Measurements from ENCODE around the gene ATP5F1D. TPM values are rescaled to one million over a fixed set of nuclear protein-coding genes. Genes with fewer than 3 reads are reported as not detected.

ATP5F1D gene
- total and polyA plus RNA-seq, 4 donors, result 17.4 to 219 (median 144) TPM

DNA sequence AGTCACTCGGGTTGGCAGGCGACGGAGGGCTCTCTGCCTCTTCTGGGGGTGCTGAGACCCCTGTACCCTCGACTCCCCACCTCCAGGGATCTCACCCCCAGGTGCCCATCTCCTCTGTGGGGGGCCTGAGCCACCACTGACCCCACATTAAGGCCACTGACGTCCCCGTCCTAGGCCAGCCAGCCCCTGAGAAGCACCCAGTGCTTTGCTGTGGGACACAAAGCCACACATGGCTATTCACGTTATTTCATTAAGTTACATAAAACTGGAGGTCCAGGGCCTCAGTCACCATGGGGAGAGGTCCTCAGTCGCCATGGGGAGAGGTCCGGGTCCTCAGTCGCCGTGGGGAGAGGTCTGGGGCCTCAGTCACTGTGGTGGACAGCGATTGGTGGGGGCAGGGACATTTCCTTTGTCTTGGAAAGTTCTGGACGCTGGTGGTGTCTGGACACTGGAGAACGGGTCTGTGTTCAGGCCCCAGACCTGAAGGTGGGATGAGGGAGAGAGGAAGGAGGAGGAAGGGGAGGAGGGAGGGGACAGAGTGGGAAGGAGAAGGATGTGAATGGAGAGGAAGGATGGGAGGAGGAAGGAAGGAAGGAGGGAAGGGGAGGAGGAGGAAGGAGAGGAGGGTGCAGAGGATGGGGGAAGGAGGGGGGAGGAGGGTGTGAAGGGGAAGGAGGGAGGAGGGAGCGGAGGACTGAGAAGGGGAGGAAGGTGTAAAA is 40.2 kb downstream of the ATP5F1D start:
- no peaks in the 10 kb centered on the region for H3K9me3 ChIP-seq (ENCODE audit: control insufficient read depth, insufficient read depth, low read length)
- WGBS (ENCODE audit: insufficient coverage), result 71% methylated on average over 12 of the region's 15 CpGs
- H3K27me3 ChIP-seq (ENCODE audit: control insufficient read depth, insufficient read depth, low read length), result no peaks in the 10 kb centered on the region
- no peak overlapping the region for H3K27ac ChIP-seq (ENCODE audit: low read depth, low read length)
- H3K4me1 ChIP-seq (ENCODE audit: control insufficient read depth, insufficient read depth, low read length), result peaks cover 39% of the 10 kb centered on the region
- no peak overlapping the region for H3K4me3 ChIP-seq (ENCODE audit: low read depth, low read length)
- no peak for DNase-seq (ENCODE audit: low read depth in 4 of 6, low spot score in 6 of 6)
- H3K36me3 ChIP-seq (ENCODE audit: control insufficient read depth, insufficient read depth, low read length), result peaks cover 48% of the 10 kb centered on the region

- H3K4me1 ChIP-seq (ENCODE audit: control insufficient read depth, insufficient read depth, low read length), result peaks cover 44% of the 10 kb centered on the region
- no peak overlapping the region for H3K4me3 ChIP-seq (ENCODE audit: low read depth, low read length)
- no peaks in the 10 kb centered on the region for H3K9me3 ChIP-seq (ENCODE audit: control insufficient read depth, insufficient read depth, low read length)
- 80% methylated on average over 17 of the region's 18 CpGs for WGBS (ENCODE audit: insufficient coverage)
- H3K36me3 ChIP-seq (ENCODE audit: control insufficient read depth, insufficient read depth, low read length), result peaks cover 47% of the 10 kb centered on the region
- no peak overlapping the region for H3K27ac ChIP-seq (ENCODE audit: low read depth, low read length)
- DNase-seq (ENCODE audit: low read depth in 4 of 6, low spot score in 6 of 6), result no peak
- no peaks in the 10 kb centered on the region for H3K27me3 ChIP-seq (ENCODE audit: control insufficient read depth, insufficient read depth, low read length)
Measured at GRCh38 chr19:1282588-1283206, 41.1 kb downstream of the ATP5F1D start.

- 67% methylated on average over 21 of the region's 29 CpGs for WGBS (ENCODE audit: insufficient coverage)
Measured at GRCh38 chr19:1283207-1283916, 41.8 kb downstream of the ATP5F1D start.

GRCh38 chr19:1283917-1284292 is 42.4 kb downstream of the ATP5F1D start:
- no peaks in the 10 kb centered on the region for H3K9me3 ChIP-seq (ENCODE audit: control insufficient read depth, insufficient read depth, low read length)
- WGBS (ENCODE audit: insufficient coverage), result 91% methylated on average over 9 of the region's 12 CpGs
- peaks cover 55% of the 10 kb centered on the region for H3K4me1 ChIP-seq (ENCODE audit: control insufficient read depth, insufficient read depth, low read length)
- peaks cover 47% of the 10 kb centered on the region for H3K36me3 ChIP-seq (ENCODE audit: control insufficient read depth, insufficient read depth, low read length)
- H3K4me3 ChIP-seq (ENCODE audit: low read depth, low read length), result no peak overlapping the region
- H3K27me3 ChIP-seq (ENCODE audit: control insufficient read depth, insufficient read depth, low read length), result no peaks in the 10 kb centered on the region
- DNase-seq (ENCODE audit: low read depth in 4 of 6, low spot score in 6 of 6), result no peak
- H3K27ac ChIP-seq (ENCODE audit: low read depth, low read length), result no peak overlapping the region

More at GRCh38 chr19:1283207-1283916, 41.8 kb downstream of the ATP5F1D start:
- DNase-seq (ENCODE audit: low read depth in 4 of 6, low spot score in 6 of 6), result no peak
- Histone ChIP-seq H3K4me1 (ENCODE audit: control insufficient read depth, insufficient read depth, low read length) (peaks cover 50% of the 10 kb centered on the region), H3K4me3 (ENCODE audit: low read depth, low read length) (no peak overlapping the region), H3K27ac (ENCODE audit: low read depth, low read length) (no peak overlapping the region), H3K36me3 (ENCODE audit: control insufficient read depth, insufficient read depth, low read length) (peaks cover 47% of the 10 kb centered on the region), H3K9me3 (ENCODE audit: control insufficient read depth, insufficient read depth, low read length) (no peaks in the 10 kb centered on the region), H3K27me3 (ENCODE audit: control insufficient read depth, insufficient read depth, low read length) (no peaks in the 10 kb centered on the region)

DNA sequence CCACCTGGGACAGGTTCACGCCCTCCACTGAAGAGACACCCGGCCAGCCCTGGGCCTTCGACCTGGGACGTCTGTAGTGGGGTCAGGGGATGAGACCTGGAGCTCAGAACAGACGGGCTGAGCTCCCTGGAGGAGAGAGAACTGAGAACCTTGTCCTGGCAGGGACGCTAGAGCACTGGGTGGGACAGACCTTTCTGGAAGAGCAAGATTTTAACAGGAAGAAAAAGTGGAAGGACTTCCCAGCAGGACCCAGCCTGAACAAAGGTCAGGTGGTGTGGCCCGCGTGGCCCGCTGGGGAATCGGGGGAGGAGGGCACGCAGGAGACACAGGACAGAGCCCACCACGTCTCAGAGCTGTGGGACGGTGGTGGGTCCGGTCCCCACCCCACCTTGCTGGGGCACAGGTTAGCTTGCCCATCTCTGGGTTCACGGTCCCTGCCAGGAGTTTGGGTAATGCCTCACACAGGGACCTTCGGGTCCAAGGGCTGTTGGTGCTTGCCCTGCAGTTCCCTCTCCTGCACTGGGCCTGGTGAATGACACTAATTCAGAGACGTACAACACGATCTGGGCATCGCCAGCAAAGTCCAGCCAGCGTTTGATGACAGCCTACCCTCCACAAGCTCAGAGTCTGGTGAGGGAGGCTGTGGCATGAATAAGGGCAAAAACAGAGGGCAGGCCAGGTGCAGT is 42.9 kb downstream of the ATP5F1D start:
- no peak overlapping the region for H3K4me3 ChIP-seq (ENCODE audit: low read depth, low read length)
- 86% methylated on average over 16 of the region's 20 CpGs for WGBS (ENCODE audit: insufficient coverage)
- no peak overlapping the region for H3K27ac ChIP-seq (ENCODE audit: low read depth, low read length)
- no peaks in the 10 kb centered on the region for H3K9me3 ChIP-seq (ENCODE audit: control insufficient read depth, insufficient read depth, low read length)
- no peaks in the 10 kb centered on the region for H3K27me3 ChIP-seq (ENCODE audit: control insufficient read depth, insufficient read depth, low read length)
- no peak for DNase-seq (ENCODE audit: low read depth in 4 of 6, low spot score in 6 of 6)
- H3K4me1 ChIP-seq (ENCODE audit: control insufficient read depth, insufficient read depth, low read length), result peaks cover 57% of the 10 kb centered on the region
- H3K36me3 ChIP-seq (ENCODE audit: control insufficient read depth, insufficient read depth, low read length), result peaks cover 47% of the 10 kb centered on the region

GRCh38 chr19:1284979-1285736 is 43.6 kb downstream of the ATP5F1D start:
- DNase-seq (ENCODE audit: low read depth in 4 of 6, low spot score in 6 of 6), result peak in 1 of 6 donors; percentile 23
- peaks cover 53% of the 10 kb centered on the region for H3K4me1 ChIP-seq (ENCODE audit: control insufficient read depth, insufficient read depth, low read length)
- peaks cover 46% of the 10 kb centered on the region for H3K36me3 ChIP-seq (ENCODE audit: control insufficient read depth, insufficient read depth, low read length)
- no peaks in the 10 kb centered on the region for H3K9me3 ChIP-seq (ENCODE audit: control insufficient read depth, insufficient read depth, low read length)
- WGBS (ENCODE audit: insufficient coverage), result 10% methylated on average over 43 of the region's 51 CpGs
- H3K27me3 ChIP-seq (ENCODE audit: control insufficient read depth, insufficient read depth, low read length), result no peaks in the 10 kb centered on the region
- no peak overlapping the region for H3K27ac ChIP-seq (ENCODE audit: low read depth, low read length)
- H3K4me3 ChIP-seq (ENCODE audit: low read depth, low read length), result peak overlapping the region; percentile 9

DNA sequence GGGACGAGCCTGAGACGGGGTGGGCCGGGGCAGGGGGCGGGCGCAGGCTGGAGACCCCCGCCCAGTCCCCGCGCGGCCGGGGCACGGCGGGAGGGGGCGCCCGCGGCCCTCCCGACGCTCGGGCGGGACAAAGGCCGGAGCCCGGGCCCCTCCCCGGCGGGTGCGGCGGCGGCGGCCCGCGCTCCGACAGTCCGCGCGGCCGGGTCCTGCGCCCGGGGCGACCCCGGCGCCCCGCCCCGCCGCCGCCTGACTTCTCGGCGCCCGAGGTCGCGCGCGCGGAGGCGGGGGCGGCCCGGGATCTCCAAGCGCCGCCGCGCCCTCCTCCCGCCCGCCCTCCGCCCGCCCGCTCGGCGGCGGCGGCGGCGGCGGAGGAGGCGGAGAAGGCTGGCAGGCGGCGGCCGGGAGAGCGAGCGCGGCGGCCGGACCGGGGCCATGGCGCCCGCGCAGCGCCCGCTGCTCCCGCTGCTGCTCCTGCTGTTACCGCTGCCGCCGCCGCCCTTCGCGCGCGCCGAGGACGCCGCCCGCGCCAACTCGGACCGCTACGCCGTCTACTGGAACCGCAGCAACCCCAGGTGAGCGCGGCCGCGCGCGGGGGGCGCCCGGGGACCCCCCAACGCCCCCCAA is 44.3 kb downstream of the ATP5F1D start, which contains the start of gene EFNA2:
EFNA2 (plus strand) TSS at position 137 of the 624 bp plus-strand sequence; CDS start at position 433, 296 bp downstream.
- DNase-seq (ENCODE audit: low read depth in 4 of 6, low spot score in 6 of 6), result peak in 2 of 6 donors; percentile 64 to 68
- no peaks in the 10 kb centered on the region for H3K9me3 ChIP-seq (ENCODE audit: control insufficient read depth, insufficient read depth, low read length)
- H3K4me3 ChIP-seq (ENCODE audit: low read depth, low read length), result peak within 1 kb of the TSS; percentile 64
- peaks cover 53% of the 10 kb centered on the region for H3K4me1 ChIP-seq (ENCODE audit: control insufficient read depth, insufficient read depth, low read length)
- under 1% methylated on average over 112 of the region's 113 CpGs for whole genome bisulfite sequencing (ENCODE audit: insufficient coverage)
- H3K36me3 ChIP-seq (ENCODE audit: control insufficient read depth, insufficient read depth, low read length), result peaks cover 46% of the 10 kb centered on the region
- H3K27ac ChIP-seq (ENCODE audit: low read depth, low read length), result no peak within 1 kb of the TSS
- H3K27me3 ChIP-seq (ENCODE audit: control insufficient read depth, insufficient read depth, low read length), result no peaks in the 10 kb centered on the region

GRCh38 chr19:1286487-1287353 is 45.2 kb downstream of the ATP5F1D start:
- Histone ChIP-seq H3K36me3 (ENCODE audit: control insufficient read depth, insufficient read depth, low read length) (peaks cover 49% of the 10 kb centered on the region), H3K4me1 (ENCODE audit: control insufficient read depth, insufficient read depth, low read length) (peaks cover 61% of the 10 kb centered on the region), H3K27me3 (ENCODE audit: control insufficient read depth, insufficient read depth, low read length) (no peaks in the 10 kb centered on the region), H3K4me3 (ENCODE audit: low read depth, low read length) (peak overlapping the region; percentile 64), H3K9me3 (ENCODE audit: control insufficient read depth, insufficient read depth, low read length) (no peaks in the 10 kb centered on the region), H3K27ac (ENCODE audit: low read depth, low read length) (no peak overlapping the region)
- no peak for DNase-seq (ENCODE audit: low read depth in 4 of 6, low spot score in 6 of 6)
- 13% methylated on average over 36 of the region's 38 CpGs for WGBS (ENCODE audit: insufficient coverage)
